GM12875 (cell line): Measurements from ENCODE around the gene S100PBP.

ENCODE experiments used
- H3K4me3 ChIP-seq: one replicate; pipeline ENCODE4 v1.5.1; 2011; ENCODE audit warnings: low read depth, low read length, control low read depth
- CTCF ChIP-seq: IDR thresholded peaks from 2 replicates; pipeline ENCODE4 v1.5.1; 2011; ENCODE audit warnings: low read depth, mild to moderate bottlenecking, control low read depth, inconsistent platforms, low read length, moderate library complexity, borderline replicate concordance; ENCODE audit not compliant: insufficient read depth

The S100PBP gene

GRCh38 chr1:32817159-32817814, at the start of gene S100PBP, which contains the start of gene YARS1:
TSS of gene S100PBP (plus strand) at chr1:32817653. CDS start at chr1:32826100, 8,447 bp downstream.
TSS of gene YARS1 (minus strand) at chr1:32817358. CDS start at chr1:32817244, 114 bp downstream.
- H3K4me3 ChIP-seq = peak within 1 kb of the TSS; percentile 89
- no peak for TF ChIP-seq CTCF

- no peak overlapping the region for H3K4me3 ChIP-seq
Measured at GRCh38 chr1:32768110-32768850, 49.2 kb upstream of the S100PBP start.

GRCh38 chr1:32769524-32770220, 47.8 kb upstream of the S100PBP start:
- no peak for TF ChIP-seq CTCF
- no peak overlapping the region for H3K4me3 ChIP-seq

More at GRCh38 chr1:32768110-32768850, 49.2 kb upstream of the S100PBP start:
- no peak for TF ChIP-seq CTCF

GRCh38 chr1:32770221-32770731, 47.2 kb upstream of the S100PBP start:
- TF ChIP-seq CTCF = no peak
- H3K4me3 ChIP-seq = no peak overlapping the region

- H3K4me3 ChIP-seq = no peak overlapping the region
- TF ChIP-seq CTCF = no peak
Measured at GRCh38 chr1:32770741-32771548, 46.5 kb upstream of the S100PBP start.

- no peak for TF ChIP-seq CTCF
- no peak overlapping the region for H3K4me3 ChIP-seq
Measured at GRCh38 chr1:32771561-32772280, 45.7 kb upstream of the S100PBP start.
